Hepatocyte (in vitro differentiated cells): ENCODE data around the gene BBS10. TPM values are rescaled to one million over a fixed set of nuclear protein-coding genes. Genes with fewer than 3 reads are reported as not detected.

Experiments used
- DNase-seq: peaks from one replicate; pipeline ENCODE4 v3.0.0-alpha.2; 2016; ENCODE audit warnings: low spot score
- H2AFZ ChIP-seq: fragments of 200-600 bp; sonication (generic); 2 replicates; pipeline ENCODE4 v1.6.0; 2016; ENCODE audit warnings: antibody characterized with exemption, mild to moderate bottlenecking
- H3K27ac ChIP-seq: fragments of 200-600 bp; sonication (generic); 2 replicates; pipeline ENCODE4 v1.5.1; 2016; ENCODE audit warnings: mild to moderate bottlenecking
- H3K27me3 ChIP-seq: fragments of 200-600 bp; sonication (generic); 2 replicates; pipeline ENCODE4 v1.6.1; 2016
- H3K36me3 ChIP-seq: fragments of 200-600 bp; sonication (generic); replicated peaks from 2 replicates; pipeline ENCODE4 v1.5.1; 2016; ENCODE audit warnings: low read depth; ENCODE audit not compliant: insufficient read depth
- H3K4me1 ChIP-seq: fragments of 200-600 bp; sonication (generic); 2 replicates; pipeline ENCODE4 v1.5.1; 2016; ENCODE audit warnings: mild to moderate bottlenecking, moderate library complexity; ENCODE audit not compliant: insufficient read depth
- H3K4me2 ChIP-seq: fragments of 200-600 bp; sonication (generic); 2 replicates; pipeline ENCODE4 v1.6.0; 2016
- H3K4me3 ChIP-seq: fragments of 200-600 bp; sonication (generic); 2 replicates; pipeline ENCODE4 v1.5.1; 2016; ENCODE audit warnings: mild to moderate bottlenecking
- H3K79me2 ChIP-seq: fragments of 200-600 bp; sonication (generic); 2 replicates; pipeline ENCODE4 v1.6.0; 2017; ENCODE audit warnings: mild to moderate bottlenecking
- H3K9me2 ChIP-seq: fragments of 200-600 bp; sonication (generic); replicated peaks from 2 replicates; pipeline ENCODE4 v1.6.0; 2017; ENCODE audit warnings: mild to moderate bottlenecking; ENCODE audit not compliant: insufficient read depth
- H3K9me3 ChIP-seq: fragments of 200-600 bp; sonication (generic); 2 replicates; pipeline ENCODE4 v1.5.1; 2016; ENCODE audit warnings: low read depth, mild to moderate bottlenecking
- H4K20me1 ChIP-seq: fragments of 200-600 bp; sonication (generic); 2 replicates; pipeline ENCODE4 v1.6.0; 2016; ENCODE audit warnings: mild to moderate bottlenecking; ENCODE audit not compliant: insufficient read depth, poor library complexity, severe bottlenecking
- CTCF ChIP-seq: fragments of 200-600 bp; sonication (generic); IDR thresholded peaks from 2 replicates; pipeline ENCODE4 v1.5.1; 2016; ENCODE audit warnings: antibody characterized with exemption, mild to moderate bottlenecking; ENCODE audit not compliant: poor library complexity
- EZH2 ChIP-seq: fragments of 200-600 bp; sonication (generic); IDR thresholded peaks from 2 replicates; pipeline ENCODE4 v1.6.1; 2016; ENCODE audit warnings: antibody characterized with exemption, mild to moderate bottlenecking, borderline replicate concordance
- EZH2phosphoT487 ChIP-seq: fragments of 200-600 bp; sonication (generic); IDR thresholded peaks from one replicate; pipeline ENCODE4 v1.6.1; 2018; ENCODE audit warnings: antibody characterized with exemption, mild to moderate bottlenecking, low read depth, moderate library complexity; ENCODE audit not compliant: unreplicated experiment, severe bottlenecking
- WGBS: methylation state at CpG from one replicate; pipeline ENCODE4 v1.1.6; 2016; ENCODE audit warnings: low lambda C conversion rate; ENCODE audit errors: missing lambda C conversion rate; 5-methylcytosine and 5-hydroxymethylcytosine counted together
- polyA plus RNA-seq: library from polyadenylated mRNA; unstranded; fragments of >200 nt; fragmentation: Nextera tagmentation; extraction: Ambion mirVana; gene quantifications from 2 replicates; pipeline ENCODE4 v1.2.1, GENCODE V29; 2016
- total RNA-seq: library from RNA; depleted of rRNA; stranded (reverse); fragments of >200 nt; gene quantifications from 2 replicates; pipeline ENCODE4 v1.2.3, GENCODE V29; 2014

Gene BBS10
- 16.2 and 17.5 TPM in 2 replicates for total RNA-seq
- 5.4 and 7.2 TPM in 2 replicates for polyA plus RNA-seq

GRCh38 chr12:76348079-76348901 is at the start of gene BBS10:
Gene BBS10, minus strand, starts transcription at chr12:76348415. Its CDS starts 57 bp downstream, at chr12:76348358.
- Histone ChIP-seq H2AFZ (peak within 1 kb of the TSS; percentile 91), H3K4me3 (peak within 1 kb of the TSS; percentile 88), H3K27ac (peak within 1 kb of the TSS; percentile 93), H3K4me2 (peak within 1 kb of the TSS; percentile 84), H3K27me3 (no peaks in the 10 kb centered on the region), H3K36me3 (no peaks in the 10 kb centered on the region), H4K20me1 (no peaks in the 10 kb centered on the region), H3K79me2 (peaks cover 26% of the 10 kb centered on the region), H3K9me3 (no peaks in the 10 kb centered on the region), H3K4me1 (peaks cover 14% of the 10 kb centered on the region), H3K9me2 (no peaks in the 10 kb centered on the region)
- peak; percentile 93 for DNase-seq
- peak; percentile 62 for TF ChIP-seq CTCF
- TF ChIP-seq EZH2, result no peak
- no peak for TF ChIP-seq EZH2phosphoT487
- 3% methylated on average over 49 of the region's 49 CpGs for WGBS

- H3K27ac ChIP-seq, result no peak overlapping the region
- 68% methylated on average over 1 of the region's 1 CpG for WGBS
- TF ChIP-seq EZH2phosphoT487, result no peak
- no peak for TF ChIP-seq CTCF
- TF ChIP-seq EZH2, result no peak
- H3K9me3 ChIP-seq, result no peaks in the 10 kb centered on the region
- no peaks in the 10 kb centered on the region for H3K27me3 ChIP-seq
- no peaks in the 10 kb centered on the region for H4K20me1 ChIP-seq
- no peaks in the 10 kb centered on the region for H3K9me2 ChIP-seq
- no peaks in the 10 kb centered on the region for H3K36me3 ChIP-seq
- H3K79me2 ChIP-seq, result no peaks in the 10 kb centered on the region
- no peak overlapping the region for H2AFZ ChIP-seq
- H3K4me2 ChIP-seq, result no peak overlapping the region
- no peaks in the 10 kb centered on the region for H3K4me1 ChIP-seq
- no peak overlapping the region for H3K4me3 ChIP-seq
- DNase-seq, result no peak
These were observed 43.2 kb upstream of the BBS10 start for GRCh38 chr12:76391461-76391860.

GRCh38 chr12:76387614-76388013 is 39.4 kb upstream of the BBS10 start:
- Histone ChIP-seq H3K27ac (no peak overlapping the region), H3K4me3 (no peak overlapping the region), H3K4me1 (no peaks in the 10 kb centered on the region), H3K27me3 (no peaks in the 10 kb centered on the region), H4K20me1 (no peaks in the 10 kb centered on the region), H3K4me2 (no peak overlapping the region), H3K36me3 (no peaks in the 10 kb centered on the region), H3K9me2 (no peaks in the 10 kb centered on the region), H3K9me3 (no peaks in the 10 kb centered on the region), H3K79me2 (no peaks in the 10 kb centered on the region), H2AFZ (no peak overlapping the region)
- DNase-seq, result no peak
- WGBS, result 93% methylated on average over 2 of the region's 2 CpGs
- TF ChIP-seq EZH2, result no peak
- TF ChIP-seq EZH2phosphoT487, result no peak
- no peak for TF ChIP-seq CTCF
